Sigmoid colon (tissue), 4 donors: ENCODE data around the gene SUMF1.

Source experiments
- CTCF ChIP-seq, 4 experiments: fragments of 450-650 bp in 3 of 4; fragments of 200-600 bp in 1 of 4; IDR thresholded peaks; one replicate each; pipeline ENCODE4 v1.5.1; 2016 to 2019; ENCODE audit warnings: antibody characterized with exemption in 4 of 4, mild to moderate bottlenecking in 3 of 4, moderate library complexity in 2 of 4
- EP300 ChIP-seq, 4 donors: sonication (generic); formaldehyde crosslinking; IDR thresholded peaks; one replicate each; pipeline ENCODE4 v1.6.1; 2017; ENCODE audit warnings: antibody characterized with exemption in 4 of 4
- POLR2A ChIP-seq, 2 donors: fragments of 450-650 bp; IDR thresholded peaks; one replicate each; pipeline ENCODE4 v1.6.1; 2016; ENCODE audit warnings: antibody characterized with exemption in 2 of 2, mild to moderate bottlenecking in 2 of 2, moderate library complexity in 2 of 2
- POLR2AphosphoS5 ChIP-seq, 4 donors: sonication (generic); formaldehyde crosslinking; IDR thresholded peaks; one replicate each; pipeline ENCODE4 v1.6.1; 2017; ENCODE audit warnings: antibody characterized with exemption in 4 of 4

- TF ChIP-seq CTCF (IDR thresholded peaks at IDR 0.05) (no peak), EP300 (IDR thresholded peaks at IDR 0.05) (no peak), POLR2A (IDR thresholded peaks at IDR 0.05) (no peak), POLR2AphosphoS5 (IDR thresholded peaks at IDR 0.05) (no peak)
Observed at GRCh38 chr3:4399476-4399875, 67.6 kb downstream of the SUMF1 start.
